PFSK-1 (cell line): Measurements from ENCODE around the gene FOXRED2.
A peak's percentile ranks its signal among the peaks of the same experiment; 100 is the strongest.

Experiments
- FOXP2 ChIP-seq: optimal IDR thresholded peaks from 2 replicates; pipeline ENCODE3; 2011; ENCODE audit warnings: borderline replicate concordance, control low read depth, inconsistent platforms; ENCODE audit not compliant: insufficient read depth; ENCODE audit errors: extremely low read length, extremely low read depth
- POLR2AphosphoS5 ChIP-seq: IDR thresholded peaks from 2 replicates; pipeline ENCODE4 v1.6.1; 2012; ENCODE audit warnings: low read depth, mild to moderate bottlenecking, control low read depth, low read length, moderate library complexity
- SIN3A ChIP-seq: IDR thresholded peaks from 2 replicates; pipeline ENCODE4 v1.6.1; 2012; ENCODE audit warnings: mild to moderate bottlenecking, low read length, moderate library complexity, borderline replicate concordance; ENCODE audit not compliant: insufficient read depth
- TAF1 ChIP-seq: IDR thresholded peaks from 2 replicates; pipeline ENCODE4 v1.6.1; 2012; ENCODE audit warnings: low read length, control low read depth, borderline replicate concordance; ENCODE audit not compliant: insufficient read depth
- TF ChIP-seq, protein P1 (sequence below), 2 experiments: IDR thresholded peaks; 2 replicates each; pipeline versions ENCODE4 v1.6.1 to v1.8.0; 2011 to 2012; ENCODE audit warnings: low read depth in 2 of 2, low read length in 2 of 2, control low read depth in 1 of 2, inconsistent platforms in 1 of 2, mild to moderate bottlenecking in 1 of 2, moderate library complexity in 1 of 2; ENCODE audit not compliant: insufficient read depth in 1 of 2

The FOXRED2 gene

DNA sequence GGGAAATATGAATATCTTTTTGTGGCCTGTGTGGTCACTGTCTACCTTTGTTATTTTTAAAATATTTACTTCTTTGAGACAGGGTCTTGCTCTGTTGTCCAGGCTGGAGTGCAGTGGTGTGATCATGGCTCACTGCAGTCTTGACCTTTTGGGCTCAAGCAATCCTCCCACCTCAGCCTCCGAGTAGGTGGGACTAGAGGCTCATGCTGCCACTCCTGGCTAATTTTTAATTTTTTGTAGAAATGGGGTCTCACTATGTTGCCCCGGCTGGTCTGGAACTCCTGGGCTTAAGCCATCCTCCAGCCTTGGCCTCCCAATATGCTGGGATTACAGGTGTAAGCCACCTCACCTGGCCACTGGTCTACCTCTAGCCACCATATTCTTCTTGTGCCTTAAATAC lies 25.6 kb upstream of the FOXRED2 start:
- TF ChIP-seq, protein P1, sequence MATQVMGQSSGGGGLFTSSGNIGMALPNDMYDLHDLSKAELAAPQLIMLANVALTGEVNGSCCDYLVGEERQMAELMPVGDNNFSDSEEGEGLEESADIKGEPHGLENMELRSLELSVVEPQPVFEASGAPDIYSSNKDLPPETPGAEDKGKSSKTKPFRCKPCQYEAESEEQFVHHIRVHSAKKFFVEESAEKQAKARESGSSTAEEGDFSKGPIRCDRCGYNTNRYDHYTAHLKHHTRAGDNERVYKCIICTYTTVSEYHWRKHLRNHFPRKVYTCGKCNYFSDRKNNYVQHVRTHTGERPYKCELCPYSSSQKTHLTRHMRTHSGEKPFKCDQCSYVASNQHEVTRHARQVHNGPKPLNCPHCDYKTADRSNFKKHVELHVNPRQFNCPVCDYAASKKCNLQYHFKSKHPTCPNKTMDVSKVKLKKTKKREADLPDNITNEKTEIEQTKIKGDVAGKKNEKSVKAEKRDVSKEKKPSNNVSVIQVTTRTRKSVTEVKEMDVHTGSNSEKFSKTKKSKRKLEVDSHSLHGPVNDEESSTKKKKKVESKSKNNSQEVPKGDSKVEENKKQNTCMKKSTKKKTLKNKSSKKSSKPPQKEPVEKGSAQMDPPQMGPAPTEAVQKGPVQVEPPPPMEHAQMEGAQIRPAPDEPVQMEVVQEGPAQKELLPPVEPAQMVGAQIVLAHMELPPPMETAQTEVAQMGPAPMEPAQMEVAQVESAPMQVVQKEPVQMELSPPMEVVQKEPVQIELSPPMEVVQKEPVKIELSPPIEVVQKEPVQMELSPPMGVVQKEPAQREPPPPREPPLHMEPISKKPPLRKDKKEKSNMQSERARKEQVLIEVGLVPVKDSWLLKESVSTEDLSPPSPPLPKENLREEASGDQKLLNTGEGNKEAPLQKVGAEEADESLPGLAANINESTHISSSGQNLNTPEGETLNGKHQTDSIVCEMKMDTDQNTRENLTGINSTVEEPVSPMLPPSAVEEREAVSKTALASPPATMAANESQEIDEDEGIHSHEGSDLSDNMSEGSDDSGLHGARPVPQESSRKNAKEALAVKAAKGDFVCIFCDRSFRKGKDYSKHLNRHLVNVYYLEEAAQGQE (IDR thresholded peaks at IDR 0.05; ENCODE audit: insufficient read depth in 1 of 2, low read depth in 2 of 2, low read length in 2 of 2) = no peak
- no peak for TF ChIP-seq FOXP2
- TF ChIP-seq POLR2AphosphoS5 = no peak
- no peak for TF ChIP-seq TAF1
- no peak for TF ChIP-seq SIN3A

DNA sequence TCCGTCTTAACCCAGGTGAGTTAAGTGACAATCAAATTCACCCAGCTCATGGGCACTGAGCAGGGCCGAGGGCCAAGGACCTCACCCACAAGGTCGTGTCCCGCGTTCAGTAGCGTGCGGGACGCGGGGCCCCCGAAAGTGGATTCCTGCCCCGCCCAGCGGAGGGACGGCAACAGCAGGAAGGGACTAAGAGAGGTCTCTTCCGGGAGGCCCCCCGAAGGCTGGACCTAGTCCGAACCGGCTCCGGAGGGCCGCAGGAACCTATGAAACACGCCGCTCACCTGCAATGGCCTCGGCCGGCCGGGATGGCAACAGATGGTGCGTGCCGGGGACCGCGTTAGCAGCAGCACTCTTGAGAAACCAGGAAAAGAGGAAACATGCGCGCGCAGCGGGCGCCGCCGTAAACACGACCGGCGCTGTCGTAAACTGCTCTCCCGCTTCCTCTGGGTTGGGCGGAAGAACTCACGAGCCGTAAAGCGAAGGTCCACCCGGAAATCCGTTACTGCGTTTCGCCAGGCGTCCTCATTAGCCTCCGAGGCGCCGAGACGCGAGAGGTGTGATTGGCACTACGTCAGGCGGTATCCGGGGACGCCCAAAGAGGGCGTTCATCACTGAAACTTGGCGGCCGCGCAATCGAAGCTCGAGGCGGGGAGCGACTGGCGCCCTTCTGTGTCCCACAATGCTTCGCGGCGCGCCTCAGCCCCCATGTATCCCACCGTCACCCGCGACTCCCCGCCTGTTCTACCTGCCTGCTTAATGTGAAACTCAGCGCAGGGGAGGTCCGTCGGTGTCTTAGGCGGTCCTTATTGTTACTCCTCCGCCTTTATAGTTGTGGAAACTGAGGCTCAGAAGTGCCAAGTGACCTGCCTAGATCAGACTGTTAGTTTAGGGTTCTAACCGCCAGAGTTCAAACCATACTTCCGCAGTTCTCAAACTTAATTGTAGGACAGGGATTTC lies 22.2 kb upstream of the FOXRED2 start, which contains the start of gene EIF3D:
Gene EIF3D, minus strand, starts transcription at position 372 of the 957 bp plus-strand sequence. CDS start 3,045 bp downstream, outside the sequence.
- TF ChIP-seq, protein P1 (IDR thresholded peaks at IDR 0.05; ENCODE audit: insufficient read depth in 1 of 2, low read depth in 2 of 2, low read length in 2 of 2) = peak in 1 of 2 experiments; percentile 21; a peak in 1 of 4 replicates
- TF ChIP-seq POLR2AphosphoS5 (peak; percentile 91), TAF1 (peak; percentile 84), SIN3A (peak; percentile 22; the same call in 1 of the 2 replicates), FOXP2 (peak; percentile 95)

DNA sequence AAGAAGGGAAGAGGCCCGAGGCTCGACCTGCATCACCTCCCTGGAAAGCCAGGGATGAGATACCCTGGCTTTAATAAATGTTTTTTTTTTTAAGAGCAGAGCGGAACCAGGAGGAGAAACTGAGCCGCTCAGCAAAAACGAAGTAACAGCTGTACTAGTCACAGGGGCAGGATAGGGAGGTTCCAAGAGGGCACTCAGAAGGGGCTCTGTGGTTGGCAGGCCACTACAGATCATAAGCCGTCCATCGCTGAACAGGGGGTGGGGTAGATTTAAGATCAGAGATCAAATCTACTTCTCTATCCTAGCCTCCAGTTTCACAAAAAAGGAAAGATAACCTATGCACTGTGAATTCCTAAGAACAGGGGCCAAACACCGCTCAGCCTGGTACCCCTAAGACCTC lies 21.5 kb upstream of the FOXRED2 start:
- TF ChIP-seq POLR2AphosphoS5 (no peak), TAF1 (no peak), SIN3A (no peak), FOXP2 (no peak)
- TF ChIP-seq, protein P1 (IDR thresholded peaks at IDR 0.05; ENCODE audit: insufficient read depth in 1 of 2, low read depth in 2 of 2, low read length in 2 of 2) = no peak

DNA sequence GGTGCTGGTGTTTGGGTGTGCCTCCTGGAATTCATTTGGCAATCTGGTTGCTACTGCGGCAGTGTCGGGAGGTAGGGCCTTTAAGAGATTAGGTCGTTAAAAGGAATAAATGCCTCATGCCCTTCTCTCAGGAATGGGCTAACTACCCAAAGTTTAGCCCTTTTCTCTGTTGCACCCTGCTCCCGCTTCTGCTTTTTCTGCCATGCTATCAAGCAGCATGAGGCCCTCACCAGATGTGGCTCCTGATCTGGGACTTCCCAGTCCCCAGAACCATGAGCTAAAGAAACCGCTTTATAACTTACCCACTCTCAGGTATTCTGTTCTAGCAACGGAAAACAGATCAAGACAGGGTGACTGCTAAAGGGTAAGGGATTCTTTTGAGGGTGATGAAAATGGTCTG lies 15.8 kb upstream of the FOXRED2 start:
- no peak for TF ChIP-seq FOXP2
- TF ChIP-seq, protein P1 (IDR thresholded peaks at IDR 0.05; ENCODE audit: insufficient read depth in 1 of 2, low read depth in 2 of 2, low read length in 2 of 2) = no peak
- TF ChIP-seq POLR2AphosphoS5 = no peak
- no peak for TF ChIP-seq TAF1
- TF ChIP-seq SIN3A = no peak
